GM21390 (cell line): Measurements from ENCODE around the gene FKBP11.
A peak's percentile ranks its signal among the peaks of the same experiment; 100 is the strongest.

ENCODE experiments used
- ATAC-seq: cut with Tn5 transposase; IDR thresholded peaks from one replicate; pipeline ENCODE4 v1.9.1; 2021; ENCODE audit not compliant: unreplicated experiment

The FKBP11 gene

GRCh38 chr12:48956279-48957140 is 31.2 kb upstream of the FKBP11 start:
- ATAC-seq, result peak; percentile 15

- no peak for ATAC-seq
Measured at GRCh38 chr12:48954841-48955501, 29.7 kb upstream of the FKBP11 start.

GRCh38 chr12:48954061-48954460 is 28.8 kb upstream of the FKBP11 start:
- no peak for ATAC-seq

GRCh38 chr12:48952691-48953090 is 27.4 kb upstream of the FKBP11 start:
- ATAC-seq, result no peak

DNA sequence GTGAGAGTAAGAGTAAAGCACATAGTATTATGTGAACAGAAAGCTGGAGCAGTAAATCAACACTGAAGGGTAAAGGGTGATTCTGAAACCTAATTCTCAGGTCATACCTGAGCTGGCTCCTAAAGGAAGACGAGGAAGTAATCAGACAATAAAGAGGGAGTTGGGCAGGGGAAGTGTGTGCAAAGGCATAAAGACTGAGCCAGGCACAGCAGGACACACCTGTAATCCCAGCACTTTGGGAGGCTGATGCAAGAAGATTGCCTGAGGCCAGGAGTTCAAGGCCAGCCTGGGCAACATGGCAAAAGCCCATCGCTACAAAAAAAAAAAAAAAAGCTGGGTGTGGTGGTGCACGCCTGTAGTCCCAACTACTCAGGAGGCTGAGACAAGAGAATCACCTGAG is 22.4 kb upstream of the FKBP11 start:
- no peak for ATAC-seq

DNA sequence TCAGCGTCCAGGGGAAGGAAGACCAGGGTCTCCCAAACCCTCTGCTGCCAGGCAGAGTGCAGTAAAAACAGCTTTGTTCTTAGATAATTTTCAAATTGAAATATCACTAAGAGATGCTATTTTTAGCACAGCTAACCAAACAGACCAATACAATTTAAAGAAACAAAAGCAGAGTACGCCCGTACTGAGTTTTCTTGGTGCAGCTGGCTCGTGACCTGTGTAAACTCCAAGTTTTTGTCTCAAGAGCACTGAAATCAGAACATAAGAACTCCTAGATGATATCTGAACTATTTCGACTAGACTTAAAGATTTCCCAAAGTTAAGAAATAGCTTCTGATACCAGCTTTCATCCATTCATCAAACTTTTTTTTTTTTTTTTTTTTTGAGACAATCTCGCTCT is 21.7 kb upstream of the FKBP11 start:
- ATAC-seq, result no peak

GRCh38 chr12:48946205-48946604 is 20.9 kb upstream of the FKBP11 start:
- ATAC-seq, result no peak

DNA sequence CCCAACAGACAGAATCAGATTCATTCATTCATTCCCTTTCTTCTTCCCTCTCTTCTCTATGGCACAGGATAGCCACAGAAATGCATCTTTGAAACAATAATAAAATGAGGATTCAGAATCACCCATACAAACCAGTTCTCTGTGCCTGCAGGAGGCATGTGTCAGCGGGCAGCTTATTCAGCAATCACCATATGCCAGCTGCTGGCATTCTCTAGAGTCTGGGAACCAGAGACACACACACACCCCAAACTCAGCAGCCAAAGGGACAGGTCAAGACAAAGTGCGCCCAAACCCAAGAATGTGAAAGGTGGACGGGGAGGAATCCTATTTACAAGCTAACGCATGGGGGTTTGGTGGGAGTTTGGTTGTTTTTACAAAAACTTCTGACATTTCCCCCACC is 17.9 kb upstream of the FKBP11 start:
- no peak for ATAC-seq

DNA sequence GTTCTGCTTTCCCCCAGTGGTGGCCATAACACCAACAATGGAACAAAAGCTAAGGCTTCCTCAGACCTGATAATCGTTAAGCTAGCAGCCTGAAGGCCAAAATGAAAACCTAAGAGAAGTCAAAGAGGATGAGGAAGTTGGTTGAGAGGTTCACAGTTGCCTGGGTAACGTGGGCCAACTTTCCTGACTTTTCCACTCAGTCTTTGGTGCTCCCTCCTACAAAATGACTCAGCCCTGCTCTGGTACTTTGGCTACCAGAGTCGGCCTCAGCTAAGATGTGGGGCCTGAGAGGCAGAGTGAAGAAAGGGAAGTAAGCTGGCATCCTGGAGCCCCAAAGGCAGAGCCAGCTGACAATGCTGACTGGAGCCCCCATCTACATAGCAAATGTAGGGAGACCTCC is 14.9 kb upstream of the FKBP11 start:
- no peak for ATAC-seq

DNA sequence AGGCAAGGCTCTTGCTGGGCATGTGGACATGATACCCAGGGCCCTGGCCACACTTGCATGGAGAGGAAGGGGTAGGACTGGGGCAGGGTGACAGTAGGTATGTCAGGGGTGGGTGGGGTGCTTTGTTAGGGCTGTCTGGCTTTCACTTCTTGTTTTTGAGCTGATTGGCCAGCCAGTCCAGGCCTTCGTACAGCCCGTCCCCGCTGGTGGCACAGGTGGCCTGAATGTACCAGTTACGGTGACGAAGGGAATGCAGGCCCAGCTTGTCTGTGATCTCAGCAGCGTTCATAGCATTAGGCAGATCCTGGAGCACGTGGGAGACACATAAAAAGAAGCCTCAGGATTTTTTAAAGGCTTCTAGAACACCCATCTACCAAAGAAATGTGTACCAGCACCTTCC is 13.5 kb upstream of the FKBP11 start:
- no peak for ATAC-seq

- no peak for ATAC-seq
Measured at GRCh38 chr12:48937170-48937569, 11.9 kb upstream of the FKBP11 start.

- ATAC-seq, result no peak
Measured at GRCh38 chr12:48936379-48936979, 11.2 kb upstream of the FKBP11 start.

DNA sequence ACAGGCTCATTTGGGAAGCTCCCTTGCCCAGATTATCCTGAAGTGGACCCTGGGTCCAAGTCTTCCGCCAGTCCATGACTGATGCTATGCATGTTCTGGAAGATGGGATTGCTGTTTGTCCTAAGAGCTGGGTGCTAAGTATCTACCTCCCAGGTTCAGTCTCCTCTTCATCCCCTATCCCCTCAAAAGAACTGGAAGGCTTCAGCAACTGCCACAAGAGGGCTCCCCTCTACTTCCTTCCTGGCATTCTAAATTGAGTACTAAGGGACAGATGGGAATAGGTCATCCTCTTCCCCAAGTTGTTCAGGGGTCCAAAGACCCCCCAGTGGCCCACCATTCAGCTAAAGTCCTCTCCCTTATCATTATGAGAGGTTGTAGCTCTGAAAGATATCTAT is 9.0 kb upstream of the FKBP11 start:
- ATAC-seq, result no peak

DNA sequence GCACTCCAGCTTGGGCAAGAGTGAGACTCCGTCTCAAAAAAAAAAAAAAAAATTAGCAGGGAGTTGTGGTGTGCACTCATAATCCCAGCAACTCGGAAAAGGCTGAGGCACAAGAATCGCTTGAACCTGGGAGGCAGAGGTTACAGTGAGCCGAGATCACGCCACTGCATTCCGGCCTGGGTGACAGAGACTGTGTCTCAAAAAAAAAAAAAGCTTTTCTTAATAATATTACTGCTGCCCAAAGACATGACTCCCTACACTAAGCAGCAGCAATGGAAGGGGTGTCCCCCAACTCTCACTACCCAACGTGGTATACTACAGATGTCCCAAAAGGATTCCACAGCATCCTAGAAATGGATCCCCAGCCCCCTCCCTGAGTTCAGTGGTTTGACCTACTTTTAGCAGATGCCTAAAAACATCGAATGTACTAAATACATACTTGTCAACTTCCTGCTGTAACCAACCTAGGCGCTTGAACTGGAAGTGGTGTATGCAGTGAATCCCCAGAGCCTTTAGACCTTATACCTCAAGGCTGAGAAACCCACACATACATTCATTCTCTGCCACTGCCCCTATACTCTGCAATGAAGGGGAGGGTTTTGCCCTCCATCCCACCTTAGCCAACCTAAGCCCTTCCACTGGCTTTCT is 8.5 kb upstream of the FKBP11 start:
- ATAC-seq, result no peak

DNA sequence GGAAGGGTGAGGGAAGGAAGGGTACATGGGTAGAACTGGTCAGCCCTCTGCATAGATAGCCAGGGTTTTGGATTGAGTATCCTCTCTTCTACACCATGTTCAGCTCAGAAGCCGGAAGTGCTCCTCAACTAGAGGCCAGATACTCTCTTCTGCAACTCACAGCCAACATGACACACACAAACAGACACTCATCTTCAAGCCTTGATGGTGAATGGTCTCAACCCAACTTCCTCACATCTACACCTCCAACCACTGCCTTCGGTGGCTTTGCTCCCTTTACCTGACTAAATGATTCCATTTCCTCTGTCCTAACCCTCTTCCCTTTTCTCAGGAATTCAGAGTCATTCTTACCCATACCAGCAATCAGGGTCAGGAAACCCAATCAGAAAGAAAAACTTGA is 7.6 kb upstream of the FKBP11 start:
- ATAC-seq, result no peak

DNA sequence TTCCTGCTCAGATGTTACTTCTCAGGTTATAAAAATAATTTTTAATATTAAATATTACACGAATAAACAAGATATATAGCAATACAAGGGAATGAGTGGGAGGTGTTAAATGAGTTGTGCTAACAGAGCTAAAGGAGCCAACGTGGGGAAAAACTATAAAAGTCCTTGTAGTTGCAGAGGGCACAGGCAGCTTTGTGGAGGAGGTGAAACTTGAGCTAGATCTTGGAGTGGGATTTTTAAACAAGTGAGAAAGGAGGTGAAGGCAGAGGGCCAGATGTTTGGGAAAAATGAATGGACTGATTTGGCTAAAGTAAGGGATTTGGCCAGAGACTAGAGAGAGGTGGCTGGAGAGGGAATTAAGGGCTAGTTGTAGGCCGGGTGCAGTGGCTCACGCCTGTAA is 5.2 kb upstream of the FKBP11 start:
- ATAC-seq, result no peak

DNA sequence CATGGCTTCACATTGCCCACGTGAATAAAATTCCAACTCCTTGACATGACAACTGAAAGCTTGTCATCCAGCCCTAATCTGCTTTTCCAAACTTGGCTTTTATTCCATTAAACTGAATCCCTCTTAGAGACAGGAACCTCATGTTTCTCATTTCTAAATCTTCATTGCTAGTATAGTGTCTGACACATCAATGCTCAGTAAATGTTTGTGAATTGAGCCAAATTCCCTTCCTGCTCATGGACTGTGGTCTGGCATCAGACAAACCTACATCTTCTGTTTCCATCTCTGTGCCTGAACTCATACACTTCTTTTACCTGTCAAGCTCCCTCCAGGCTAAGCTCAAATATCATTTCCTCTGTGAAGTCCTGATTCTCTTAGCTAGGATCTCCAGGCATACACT is 4.3 kb upstream of the FKBP11 start:
- no peak for ATAC-seq

GRCh38 chr12:48927261-48927660 is 2.0 kb upstream of the FKBP11 start:
- no peak for ATAC-seq

DNA sequence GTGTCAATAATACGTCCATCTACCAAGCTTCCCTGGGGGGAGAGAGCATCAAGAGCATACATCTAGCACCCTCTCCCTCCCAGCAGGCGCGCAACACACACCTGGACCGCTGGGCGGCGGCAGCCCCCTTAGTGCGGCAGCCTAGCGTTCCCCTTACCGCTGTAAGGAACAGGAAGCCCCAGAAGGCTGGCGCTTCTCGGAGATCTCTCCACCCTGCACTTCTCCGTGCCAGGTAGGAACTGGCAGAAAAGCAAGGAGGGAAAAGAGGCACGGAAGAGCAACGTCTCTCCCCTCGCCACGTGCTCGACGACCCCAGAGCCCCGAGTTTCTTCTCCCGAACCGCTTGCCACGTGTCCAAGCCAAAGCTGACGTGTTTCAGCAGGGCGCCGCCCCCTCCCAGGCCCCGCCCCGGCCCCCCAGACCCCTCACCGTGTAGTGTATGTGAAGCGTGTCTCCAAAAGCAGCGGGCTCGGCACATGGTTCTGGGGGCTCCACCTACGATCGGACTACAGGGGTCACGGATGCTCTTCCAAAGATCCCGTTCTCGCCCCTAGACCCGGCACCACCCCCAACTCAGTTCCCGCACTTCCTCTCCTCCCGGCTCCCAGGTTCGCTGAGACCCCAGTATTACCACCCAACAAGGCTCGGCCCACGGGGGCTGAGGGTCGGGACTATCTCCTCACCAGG is 532 bp downstream of the FKBP11 start:
- peak; percentile 80 for ATAC-seq

DNA sequence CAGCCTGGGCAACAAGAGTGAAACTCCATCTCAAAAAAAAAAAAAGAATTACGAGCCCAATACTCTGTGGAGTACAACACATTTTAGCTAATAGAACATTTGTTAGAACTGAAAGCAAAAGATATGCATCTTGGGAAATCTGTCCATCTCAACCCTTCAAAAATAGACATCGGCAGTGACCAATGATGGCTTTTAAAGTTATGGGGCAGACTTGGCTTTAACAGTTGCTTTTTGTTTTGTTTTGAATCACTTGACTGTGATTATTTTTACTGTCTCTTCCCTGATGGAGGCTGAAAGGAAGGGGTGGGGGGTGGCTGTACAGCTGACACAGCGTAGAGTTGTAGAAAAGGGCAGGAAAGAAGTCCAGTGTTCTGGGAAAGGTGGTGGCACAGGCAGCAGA is 2.2 kb downstream of the FKBP11 start:
- no peak for ATAC-seq

DNA sequence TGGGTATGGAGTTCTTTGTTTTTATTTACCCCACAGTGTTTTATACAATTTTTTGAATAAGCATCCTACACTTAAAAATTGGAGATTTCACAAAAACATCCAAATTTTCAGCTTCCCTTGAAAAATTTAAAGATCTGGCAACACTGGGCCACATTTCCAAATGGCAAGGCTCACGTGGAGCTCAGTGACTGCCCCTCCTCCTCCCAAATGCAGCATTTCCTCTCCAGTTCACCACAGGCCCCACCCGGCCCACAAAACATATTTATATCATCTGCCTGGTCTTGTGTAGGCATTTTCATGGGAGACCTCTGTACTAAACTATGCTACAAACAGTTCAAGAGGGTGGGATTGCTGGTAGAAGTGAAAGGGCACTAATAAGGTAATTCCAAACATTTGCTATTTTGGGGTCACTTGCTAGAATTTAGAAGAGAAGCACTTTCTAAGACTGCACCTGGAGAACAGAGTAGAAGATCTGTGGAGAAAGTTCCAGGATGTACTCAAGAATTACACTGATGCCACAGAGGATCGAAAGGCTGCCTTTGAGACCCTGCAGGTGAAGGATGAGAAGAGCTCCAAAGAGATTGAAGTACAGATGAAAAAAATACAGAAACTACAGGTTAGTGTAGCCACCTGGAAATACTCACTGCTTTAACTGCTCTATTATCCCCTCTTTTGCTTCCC is 7.3 kb downstream of the FKBP11 start:
- ATAC-seq, result no peak
